Gastrocnemius medialis (tissue), 4 donors: ENCODE data around the gene VDR.

Experiments used
- POLR2A ChIP-seq, 2 donors: fragments of 450-650 bp; IDR thresholded peaks; one replicate each; pipeline ENCODE4 v1.6.1; 2017; ENCODE audit warnings: antibody characterized with exemption in 2 of 2, mild to moderate bottlenecking in 2 of 2, moderate library complexity in 2 of 2
- TF ChIP-seq, protein P1 (sequence below), 5 experiments: fragments of 450-650 bp in 3 of 5; fragments of 200-600 bp in 2 of 5; sonication (generic) in 2 of 5; IDR thresholded peaks in 4 of 5; conservative IDR thresholded peaks in 1 of 5; 1 replicate in 4 of 5; 2 replicates in 1 of 5; pipeline ENCODE4 v1.5.1; 2016 to 2019; ENCODE audit warnings: antibody characterized with exemption in 5 of 5, mild to moderate bottlenecking in 3 of 5, moderate library complexity in 3 of 5

DNA sequence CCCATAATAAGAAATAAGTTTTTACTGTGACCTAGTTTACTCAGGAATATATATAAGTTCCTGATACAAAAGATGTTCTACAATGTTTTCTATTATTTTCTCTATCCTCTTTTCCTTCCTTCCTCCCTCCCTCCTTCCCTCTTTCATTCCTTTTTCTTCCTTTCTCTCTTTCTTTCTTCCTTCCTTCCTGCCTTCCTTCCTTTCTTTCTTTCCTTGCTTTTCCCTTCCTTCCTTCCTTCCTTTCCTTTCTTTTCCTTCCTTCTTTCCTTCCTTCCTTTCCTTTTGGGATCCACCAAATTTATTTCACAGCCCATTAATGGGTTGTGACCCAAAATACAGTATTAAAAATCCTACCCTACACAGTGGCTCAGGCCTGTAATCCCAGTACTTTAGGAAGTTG lies 3.9 kb upstream of the VDR start:
- TF ChIP-seq, protein P1, sequence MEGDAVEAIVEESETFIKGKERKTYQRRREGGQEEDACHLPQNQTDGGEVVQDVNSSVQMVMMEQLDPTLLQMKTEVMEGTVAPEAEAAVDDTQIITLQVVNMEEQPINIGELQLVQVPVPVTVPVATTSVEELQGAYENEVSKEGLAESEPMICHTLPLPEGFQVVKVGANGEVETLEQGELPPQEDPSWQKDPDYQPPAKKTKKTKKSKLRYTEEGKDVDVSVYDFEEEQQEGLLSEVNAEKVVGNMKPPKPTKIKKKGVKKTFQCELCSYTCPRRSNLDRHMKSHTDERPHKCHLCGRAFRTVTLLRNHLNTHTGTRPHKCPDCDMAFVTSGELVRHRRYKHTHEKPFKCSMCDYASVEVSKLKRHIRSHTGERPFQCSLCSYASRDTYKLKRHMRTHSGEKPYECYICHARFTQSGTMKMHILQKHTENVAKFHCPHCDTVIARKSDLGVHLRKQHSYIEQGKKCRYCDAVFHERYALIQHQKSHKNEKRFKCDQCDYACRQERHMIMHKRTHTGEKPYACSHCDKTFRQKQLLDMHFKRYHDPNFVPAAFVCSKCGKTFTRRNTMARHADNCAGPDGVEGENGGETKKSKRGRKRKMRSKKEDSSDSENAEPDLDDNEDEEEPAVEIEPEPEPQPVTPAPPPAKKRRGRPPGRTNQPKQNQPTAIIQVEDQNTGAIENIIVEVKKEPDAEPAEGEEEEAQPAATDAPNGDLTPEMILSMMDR (IDR thresholded peaks at IDR 0.05 in 4 of 5, conservative IDR thresholded peaks at IDR 0.05 in 1 of 5) = no peak
- no peak for TF ChIP-seq POLR2A (IDR thresholded peaks at IDR 0.05)
